K562 (cell line): ENCODE measurements around the gene TCF3. TPM values are rescaled to one million over a fixed set of nuclear protein-coding genes. Genes with fewer than 3 reads are reported as not detected.

Source experiments
- BDP1 ChIP-seq: IDR thresholded peaks from 3 replicates; pipeline ENCODE4 v1.6.1; 2011; ENCODE audit not compliant: insufficient read length, insufficient read depth
- COPS2 ChIP-seq: fragments of 450-650 bp; conservative IDR thresholded peaks from 2 replicates; pipeline ENCODE4 v1.6.1; 2016; ENCODE audit warnings: mild to moderate bottlenecking, moderate library complexity
- DEAF1 ChIP-seq: fragments of 450-650 bp; formaldehyde crosslinking; IDR thresholded peaks from 2 replicates; pipeline ENCODE4 v1.4.0; 2020; ENCODE audit warnings: mild to moderate bottlenecking, moderate library complexity
- GABPA ChIP-seq: fragments of 200-800 bp; sonication (Bioruptor generic); conservative IDR thresholded peaks from 2 replicates; pipeline ENCODE4 v1.6.1; 2016; ENCODE audit warnings: low read depth, missing genetic modification characterization, missing compliant biosample characterization
- GTF2E2 ChIP-seq: fragments of 200-800 bp; sonication (Bioruptor generic); IDR thresholded peaks from 2 replicates; pipeline ENCODE4 v1.6.1; 2016; ENCODE audit warnings: missing genetic modification characterization, missing compliant biosample characterization
- HBP1 ChIP-seq: fragments of 450-650 bp; formaldehyde crosslinking; IDR thresholded peaks from 2 replicates; pipeline ENCODE4 v1.4.0; 2022; ENCODE audit warnings: missing genetic modification characterization
- HDAC2 ChIP-seq: fragments of 450-650 bp; IDR thresholded peaks from 2 replicates; pipeline ENCODE4 v1.6.1; 2016; ENCODE audit warnings: mild to moderate bottlenecking
- KDM1A ChIP-seq, 2 experiments: fragments of 450-650 bp; IDR thresholded peaks; 2 replicates each; pipeline ENCODE4 v1.6.1; 2016; ENCODE audit warnings: mild to moderate bottlenecking in 2 of 2
- KDM4B ChIP-seq, 2 experiments: fragments of 450-650 bp in 1 of 2; sonication (generic) in 1 of 2; IDR thresholded peaks; 2 replicates each; pipeline ENCODE4 v1.6.1; 2016 to 2017; ENCODE audit warnings: borderline replicate concordance in 2 of 2, antibody characterized with exemption in 1 of 2, low read depth in 1 of 2, mild to moderate bottlenecking in 1 of 2
- KLF16 ChIP-seq: IDR thresholded peaks from 2 replicates; pipeline ENCODE4 v1.6.1; 2016; ENCODE audit warnings: antibody characterized with exemption
- MTA1 ChIP-seq: fragments of 450-650 bp; IDR thresholded peaks from 2 replicates; pipeline ENCODE4 v1.6.1; 2017; ENCODE audit warnings: borderline replicate concordance
- NFIC ChIP-seq: fragments of 450-650 bp; IDR thresholded peaks from 2 replicates; pipeline ENCODE4 v1.6.1; 2017; ENCODE audit warnings: mild to moderate bottlenecking, inconsistent platforms
- NR0B1 ChIP-seq: fragments of 450-650 bp; IDR thresholded peaks from one replicate; pipeline ENCODE4 v1.6.1; 2018; ENCODE audit warnings: mild to moderate bottlenecking, moderate library complexity; ENCODE audit not compliant: partially characterized antibody
- PHB ChIP-seq: fragments of 250-450 bp; sonication (Bioruptor Pico); IDR thresholded peaks from 2 replicates; pipeline ENCODE4 v1.5.0; 2021
- SMARCB1 ChIP-seq: IDR thresholded peaks from 2 replicates; pipeline ENCODE4 v1.6.1; 2011; ENCODE audit warnings: improper control_type of control experiment, low read depth; ENCODE audit not compliant: insufficient read length
- SRSF1 ChIP-seq: fragments of 200-400 bp; formaldehyde crosslinking; IDR thresholded peaks from 2 replicates; pipeline ENCODE4 v1.6.1; 2017; ENCODE audit warnings: mild to moderate bottlenecking, low read depth, low read length, moderate library complexity
- TRIM25 ChIP-seq: fragments of 450-650 bp; IDR thresholded peaks from 2 replicates; pipeline ENCODE4 v1.7.0; 2016; ENCODE audit warnings: borderline replicate concordance
- TSHZ1 ChIP-seq: fragments of 250-450 bp; sonication (Bioruptor Pico); IDR thresholded peaks from 2 replicates; pipeline ENCODE4 v1.4.0; 2020; ENCODE audit warnings: mild to moderate bottlenecking, moderate library complexity
- polyA plus RNA-seq, 8 experiments: library from polyadenylated mRNA; depleted of rRNA in 4 of 8; stranded (reverse) in 5 of 8; unstranded in 3 of 8; fragments of >200 nt; fragmentation: Nextera tagmentation in 2 of 8; fragmentation: Illumina TruSeq in 1 of 8; extraction: Ambion mirVana in 2 of 8; extraction: Trizol in 1 of 8; gene quantifications; 2 replicates each; pipeline versions ENCODE4 v1.2.1 to v1.2.3, GENCODE V29; 2011 to 2014; ENCODE audit warnings: inconsistent platforms in 1 of 8, missing spikeins in 1 of 8
- total RNA-seq, 7 experiments: library from RNA; depleted of rRNA in 6 of 7; stranded (reverse); fragments of >200 nt in 6 of 7; fragmentation: Illumina TruSeq in 2 of 7; extraction: Trizol in 2 of 7; gene quantifications; 2 replicates each; pipeline versions ENCODE4 v1.2.1 to v1.2.3, GENCODE V29; 2011 to 2021; ENCODE audit warnings: low replicate concordance in 1 of 7

Gene TCF3
- total and polyA plus RNA-seq, 9 of the 15 experiments (the other 6 are each of a cell fraction or from before 2014, with no cell fraction given): 5.6 to 259 (median 84.0) TPM

- TF ChIP-seq HDAC2 (peak; percentile 89), NR0B1 (no peak), PHB (no peak), DEAF1 (CRISPR knock-in tag) (no peak), TSHZ1 (CRISPR knock-in tag) (no peak), SMARCB1 (no peak), COPS2 (no peak), KDM4B (IDR thresholded peaks at IDR 0.05; ENCODE audit: borderline replicate concordance in 2 of 2, low read depth in 1 of 2) (no peak), GABPA (tag) (0 out of 2 replicates have a peak, but pooled peaks have one; percentile 50), GTF2E2 (no peak), BDP1 (no peak), SRSF1 (peak; percentile 90; the same call in 1 of the 2 replicates), KDM1A (IDR thresholded peaks at IDR 0.05) (no peak; a peak in 1 of 4 replicates), NFIC (no peak), HBP1 (CRISPR knock-in tag) (no peak), KLF16 (no peak), TRIM25 (no peak), MTA1 (peak; percentile 88)
These were observed at the start of gene TCF3 (continued) for GRCh38 chr19:1652471-1653299.
